Posterior cingulate gyrus (tissue), 11 donors: ENCODE measurements around the gene SP7.

Experiments
- DNase-seq, 10 donors: peaks; one replicate each; pipeline versions ENCODE4 v3.0.0 to v3.0.0-alpha.2; 2020 to 2021; ENCODE audit warnings: mixed read lengths in 3 of 10
- intact Hi-C: fragments of 100-400 bp; cut with DNase I; formaldehyde crosslinking; loops from one replicate; pipeline ENCODE4 v1.15.1; 2023

Gene SP7

GRCh38 chr12:53325511-53326061 lies 10.6 kb downstream of the SP7 start:
- DNase-seq = peak; percentile 74 to 98 (median 86)
- intact Hi-C loops = loop anchor here (1.0 kb wide), 1 partner anchor 20 kb away; no protein-coding TSS in a partner anchor

DNA sequence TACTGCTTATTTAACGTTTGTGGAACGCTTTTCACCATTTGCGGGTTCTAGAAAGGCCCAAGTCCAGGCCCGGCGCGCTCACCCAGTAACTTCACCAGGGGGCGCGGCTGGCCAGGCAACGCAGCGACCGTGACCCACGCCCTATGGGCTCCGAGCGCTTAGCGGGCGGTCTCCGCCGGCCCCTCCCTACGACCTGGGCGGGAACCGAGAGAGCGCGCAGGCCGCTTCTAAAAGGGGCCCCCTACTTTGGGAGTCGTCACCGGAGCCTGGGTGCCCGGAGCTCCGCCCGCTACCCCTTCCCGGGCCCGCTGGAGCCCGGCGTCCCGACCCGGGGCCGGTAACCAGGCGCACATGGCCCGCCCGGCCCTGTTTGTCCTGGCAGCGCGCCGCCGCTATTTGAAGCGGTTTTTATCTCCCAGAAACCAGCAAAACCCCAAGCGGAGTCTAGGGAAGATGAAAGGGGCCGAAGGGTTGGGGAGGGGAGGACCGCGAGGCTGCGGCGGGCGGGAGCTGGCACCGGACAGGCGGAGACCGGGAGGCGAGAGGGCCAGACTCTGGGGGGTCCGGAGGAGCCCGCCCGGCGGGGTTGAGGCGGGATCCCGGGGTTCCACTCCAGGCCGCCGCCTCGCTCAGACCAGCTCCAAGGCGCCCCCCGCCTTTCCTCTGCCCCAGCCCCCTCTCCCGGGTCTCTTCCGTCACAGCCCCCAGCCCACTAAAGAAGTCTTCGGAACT lies 11.2 kb downstream of the SP7 start:
- DNase-seq = peak; percentile 84 to 99 (median 88)
- intact Hi-C loops = loop anchor here (1.0 kb wide), 1 partner anchor 20 kb away; no protein-coding TSS in a partner anchor

GRCh38 chr12:53324113-53324778 lies 11.9 kb downstream of the SP7 start:
- peak in 1 of 10 donors; percentile 37 for DNase-seq
- intact Hi-C loops = no loop called here

DNA sequence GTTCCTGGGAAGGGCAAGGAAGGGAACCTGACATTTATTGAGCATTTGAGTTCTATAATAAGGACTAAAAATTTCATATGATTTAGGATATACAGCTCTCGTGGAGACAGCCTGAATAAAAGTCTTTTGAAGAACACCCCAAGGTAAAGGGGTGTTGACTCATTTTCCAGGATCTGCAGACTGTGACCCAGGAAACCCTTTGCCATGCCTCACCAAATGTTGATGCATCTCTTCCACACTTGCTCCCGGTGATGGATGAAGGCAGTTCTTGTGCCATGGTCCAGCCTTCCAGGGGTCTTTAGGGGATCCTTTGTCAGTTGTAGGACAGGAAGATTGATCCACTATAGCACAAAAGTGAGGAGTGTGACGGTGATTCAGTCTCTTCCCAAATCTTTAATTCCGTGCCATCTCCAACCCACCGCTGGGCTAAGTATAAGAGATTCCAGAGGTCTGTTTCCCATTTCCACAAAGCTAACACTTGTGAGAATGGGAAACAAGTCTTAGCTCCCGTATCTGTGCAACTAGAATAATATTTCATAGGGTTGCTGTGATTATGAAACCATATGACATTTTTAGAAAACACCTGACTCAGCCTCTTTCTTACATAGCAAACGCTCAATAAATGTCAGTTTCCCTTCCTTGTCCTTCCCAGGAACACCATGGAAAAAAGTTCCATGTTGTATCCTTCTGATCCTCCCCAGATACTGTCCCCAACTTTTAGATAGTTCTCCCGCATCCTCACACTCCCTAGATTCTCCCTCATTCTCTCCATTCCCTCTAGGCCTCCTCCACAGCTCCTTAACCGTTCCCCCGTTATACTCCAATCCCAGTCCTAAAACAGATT lies 15.6 kb downstream of the SP7 start:
- peak in 1 of 10 donors; percentile 1 for DNase-seq
- intact Hi-C loops = loop anchor here (1.0 to 2.0 kb wide), 2 partner anchors 22 to 107 kb away; partner anchors contain the start of gene MYG1

- no peak for DNase-seq
- intact Hi-C loops = no loop called here
Measured at GRCh38 chr12:53313996-53314395, 22.2 kb downstream of the SP7 start.

- intact Hi-C loops = no loop called here
- DNase-seq = peak in 1 of 10 donors; percentile 19
Measured at GRCh38 chr12:53308276-53308675, 27.9 kb downstream of the SP7 start.

DNA sequence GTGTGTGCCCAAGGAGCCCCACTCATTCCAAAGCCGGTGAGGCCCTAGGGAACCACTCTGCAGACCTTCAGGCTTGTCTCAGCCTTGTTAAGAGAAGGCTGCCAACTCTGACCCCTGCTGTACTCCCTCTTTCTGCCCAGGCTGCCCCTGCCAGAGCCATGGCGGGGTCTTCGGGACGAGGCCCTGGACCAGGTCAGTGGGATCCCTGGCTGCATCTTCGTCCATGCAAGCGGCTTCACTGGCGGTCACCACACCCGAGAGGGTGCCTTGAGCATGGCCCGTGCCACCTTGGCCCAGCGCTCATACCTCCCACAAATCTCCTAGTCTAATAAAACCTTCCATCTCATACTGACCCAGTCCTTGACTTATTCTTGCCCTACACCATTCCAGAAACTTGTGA lies 29.3 kb downstream of the SP7 start:
- DNase-seq = peak in 2 of 10 donors; percentile 18 to 76
- intact Hi-C loops = no loop called here

DNA sequence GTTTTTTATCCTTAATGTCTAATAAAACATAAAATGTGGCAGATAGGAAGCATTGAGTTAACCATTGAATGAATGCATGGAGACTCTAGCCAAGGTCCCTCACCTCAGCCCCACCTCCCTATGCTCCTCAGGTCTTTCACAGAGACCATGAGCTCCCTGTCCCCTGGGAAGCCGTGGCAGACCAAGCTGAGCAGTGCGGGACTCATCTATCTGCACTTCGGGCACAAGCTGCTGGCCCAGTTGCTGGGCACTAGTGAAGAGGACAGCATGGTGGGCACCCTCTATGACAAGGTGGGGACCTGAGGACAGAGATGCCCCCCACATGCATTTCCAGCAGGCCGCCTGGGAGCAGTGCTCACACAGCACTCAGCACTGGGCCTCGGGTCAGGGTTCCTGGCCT lies 33.3 kb downstream of the SP7 start:
- intact Hi-C loops = no loop called here
- peak in 1 of 10 donors; percentile 58 for DNase-seq

DNA sequence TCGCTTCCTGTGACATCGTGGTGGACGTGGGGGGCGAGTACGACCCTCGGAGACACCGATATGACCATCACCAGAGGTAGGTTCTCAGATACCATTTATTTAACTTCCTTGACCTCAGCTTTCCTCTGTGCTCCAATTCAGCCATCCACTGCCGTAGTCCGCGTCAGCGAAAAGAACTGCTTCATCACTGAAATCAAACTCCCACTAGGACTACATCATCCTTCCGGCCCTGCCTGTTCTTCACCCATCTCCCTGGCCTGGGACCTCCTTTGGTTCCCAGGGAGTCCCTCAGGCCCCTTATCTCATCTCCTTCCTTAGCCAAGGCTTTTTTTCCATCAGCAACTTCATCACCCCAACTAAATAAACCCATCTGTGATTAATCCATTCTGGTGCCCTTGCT lies 36.0 kb downstream of the SP7 start:
- intact Hi-C loops = no loop called here
- DNase-seq = no peak

- DNase-seq = peak; percentile 87 to 99 (median 92)
- intact Hi-C loops = loop anchor here (2.0 to 5.0 kb wide), 2 partner anchors 21 to 47 kb away; partner anchors contain the start of gene AAAS
Measured at GRCh38 chr12:53299454-53300180, 36.5 kb downstream of the SP7 start, which contains the start of gene MYG1. TSS of gene MYG1 (plus strand) at chr12:53299695. CDS start at chr12:53299738, 43 bp downstream.

- intact Hi-C loops = loop anchor here (2.0 to 5.0 kb wide), 2 partner anchors 22 to 47 kb away; partner anchors contain the start of gene AAAS
- DNase-seq = no peak
Measured at GRCh38 chr12:53299101-53299453, 37.1 kb downstream of the SP7 start.

- intact Hi-C loops = loop anchor here (2.0 to 5.0 kb wide), 2 partner anchors 23 to 46 kb away; partner anchors contain the start of gene AAAS
- DNase-seq = peak in 1 of 10 donors; percentile 17
Measured at GRCh38 chr12:53298164-53298563, 38.0 kb downstream of the SP7 start.

DNA sequence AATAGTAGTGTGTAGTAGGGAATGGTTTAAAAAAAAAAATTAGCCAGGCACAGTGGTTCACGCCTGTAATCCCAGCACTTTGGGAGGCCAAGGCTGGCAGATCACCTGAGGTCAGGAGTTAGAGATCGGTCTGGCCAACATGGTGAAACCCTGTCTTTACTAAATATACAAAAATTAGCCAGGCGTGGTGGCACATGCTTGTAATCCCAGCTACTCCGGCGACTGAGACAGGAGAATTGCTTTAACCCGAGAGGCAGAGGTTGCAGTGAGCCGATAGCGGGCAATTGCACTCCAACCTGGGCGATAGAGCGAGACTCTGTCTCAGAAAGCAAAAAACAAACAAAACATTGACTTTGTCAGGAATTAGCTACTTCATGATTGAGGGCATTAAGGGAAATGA lies 39.0 kb downstream of the SP7 start:
- intact Hi-C loops = loop anchor here (5.0 kb wide), 1 partner anchor 45 kb away; a partner anchor contains a TSS
- peak in 1 of 10 donors; percentile 22 for DNase-seq

GRCh38 chr12:53295891-53296219 lies 40.3 kb downstream of the SP7 start:
- intact Hi-C loops = loop anchor here (5.0 kb wide), 1 partner anchor 44 kb away; a partner anchor contains a TSS

GRCh38 chr12:53295070-53295890 lies 40.9 kb downstream of the SP7 start, which contains the start of gene PFDN5:
TSS of gene PFDN5 (plus strand) at chr12:53295542. CDS start at chr12:53295568, 26 bp downstream.
- intact Hi-C loops = loop anchor here (5.0 kb wide), 1 partner anchor 43 kb away; a partner anchor contains a TSS
- DNase-seq = peak; percentile 78 to 99 (median 91)

More at GRCh38 chr12:53295891-53296219, 40.3 kb downstream of the SP7 start:
- no peak for DNase-seq

DNA sequence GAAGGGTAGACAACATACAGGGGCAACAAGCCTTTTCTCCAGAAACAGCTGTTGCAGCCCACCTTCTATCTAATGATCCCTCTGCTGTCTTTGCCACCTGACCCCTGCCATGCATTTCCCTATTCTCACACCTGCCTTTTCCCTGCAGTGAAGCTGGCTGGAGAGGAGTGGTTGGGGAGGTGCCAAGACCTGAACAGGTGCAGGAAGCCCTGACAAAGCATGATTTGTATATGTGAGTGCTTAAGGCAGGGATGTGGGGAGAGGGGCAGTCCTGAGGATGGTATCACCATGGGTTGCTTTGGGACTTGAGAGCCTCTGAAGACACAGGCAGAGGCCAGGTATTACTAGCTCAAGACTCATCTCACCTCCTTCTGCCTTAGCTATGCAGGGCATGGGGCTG lies 43.7 kb downstream of the SP7 start:
- intact Hi-C loops = no loop called here
- DNase-seq = no peak

- intact Hi-C loops = no loop called here
- DNase-seq = peak in 1 of 10 donors; percentile 39
Measured at GRCh38 chr12:53290661-53291060, 45.5 kb downstream of the SP7 start.

- peak in 1 of 10 donors; percentile 41 for DNase-seq
- intact Hi-C loops = no loop called here
Measured at GRCh38 chr12:53289891-53290290, 46.3 kb downstream of the SP7 start.
